Measurements from ENCODE around the gene PEAK1. TPM values are rescaled to one million over a fixed set of nuclear protein-coding genes. Genes with fewer than 3 reads are reported as not detected.
A peak's percentile ranks its signal among the peaks of the same experiment; 100 is the strongest.

PEAK1 gene
- polyA plus RNA-seq, 3 donors, result 27.4 to 33.5 (median 28.2) TPM

DNA sequence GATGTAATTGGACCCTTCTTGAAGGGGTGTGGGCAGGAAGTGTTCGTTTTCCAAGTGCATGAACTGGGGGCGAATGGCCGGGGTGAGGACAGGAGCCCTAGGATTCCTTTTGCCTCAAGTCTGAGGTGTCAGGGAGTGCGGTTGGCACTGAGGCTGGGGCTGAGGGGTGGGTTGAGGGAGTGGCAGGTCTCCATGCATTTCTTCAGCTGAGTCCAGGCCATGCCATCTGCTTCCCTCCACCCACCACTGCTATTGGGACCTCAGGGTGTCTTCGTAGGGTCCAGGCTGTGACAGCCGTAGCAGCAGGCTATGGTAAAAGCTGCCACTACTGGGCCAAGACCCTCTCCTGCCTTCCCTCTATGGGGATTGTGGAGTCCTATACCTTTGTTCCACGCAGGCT, 323.4 kb downstream of the PEAK1 start:
- no peak for DNase-seq (ENCODE audit: extremely low read depth in 1 of 11, low read depth in 9 of 11, low spot score in 4 of 11)

DNA sequence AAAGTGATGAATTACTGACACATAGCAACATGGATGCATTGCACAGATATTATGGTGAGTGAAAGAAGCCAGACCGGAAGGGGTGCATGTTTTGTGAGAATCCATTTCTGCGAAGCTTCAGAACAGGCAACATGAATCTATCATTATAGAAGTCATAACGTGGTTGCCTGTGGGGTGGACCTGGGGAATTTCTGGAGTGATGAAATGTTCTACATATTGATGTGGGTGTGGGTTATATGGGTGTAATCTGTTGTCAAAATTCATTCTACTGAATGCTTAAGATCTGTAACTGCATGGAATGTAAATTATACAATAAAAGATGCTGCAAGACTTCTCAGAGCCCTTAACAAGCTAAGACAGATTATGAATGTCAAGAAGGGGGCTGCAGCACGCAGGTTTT, 323.8 kb downstream of the PEAK1 start:
- DNase-seq (ENCODE audit: extremely low read depth in 1 of 11, low read depth in 9 of 11, low spot score in 4 of 11), result no peak

DNA sequence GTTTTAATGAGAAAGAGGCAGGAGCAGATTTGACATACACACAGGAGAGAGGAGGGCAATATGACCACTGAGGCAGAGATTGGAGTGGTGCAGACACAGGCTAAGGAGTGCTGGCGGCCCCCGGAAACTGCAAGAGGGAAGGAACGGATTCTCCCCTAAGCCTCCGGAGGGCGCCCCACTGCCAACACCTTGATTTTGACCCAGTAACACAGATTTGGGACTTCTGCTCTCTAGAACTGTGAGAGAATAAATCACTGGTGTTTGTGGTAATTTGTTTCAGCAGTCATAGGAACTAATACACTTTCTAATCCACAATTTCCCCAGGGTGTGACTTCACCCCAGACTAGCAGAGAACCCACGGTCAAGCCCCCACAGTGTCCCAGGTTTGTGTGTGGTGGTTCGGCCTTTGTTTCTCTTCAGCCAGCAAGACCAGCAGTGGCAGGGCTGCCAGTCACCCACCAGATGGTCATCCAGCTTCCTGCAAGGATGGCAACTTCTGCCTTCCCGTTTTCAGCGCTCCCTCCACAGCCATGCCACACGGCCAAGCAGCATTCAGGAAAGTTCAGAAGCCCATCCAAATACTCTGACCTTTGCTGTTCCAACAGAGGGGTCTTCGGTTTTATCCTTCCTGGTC, 325.4 kb downstream of the PEAK1 start:
- DNase-seq (ENCODE audit: extremely low read depth in 1 of 11, low read depth in 9 of 11, low spot score in 4 of 11), result no peak

DNA sequence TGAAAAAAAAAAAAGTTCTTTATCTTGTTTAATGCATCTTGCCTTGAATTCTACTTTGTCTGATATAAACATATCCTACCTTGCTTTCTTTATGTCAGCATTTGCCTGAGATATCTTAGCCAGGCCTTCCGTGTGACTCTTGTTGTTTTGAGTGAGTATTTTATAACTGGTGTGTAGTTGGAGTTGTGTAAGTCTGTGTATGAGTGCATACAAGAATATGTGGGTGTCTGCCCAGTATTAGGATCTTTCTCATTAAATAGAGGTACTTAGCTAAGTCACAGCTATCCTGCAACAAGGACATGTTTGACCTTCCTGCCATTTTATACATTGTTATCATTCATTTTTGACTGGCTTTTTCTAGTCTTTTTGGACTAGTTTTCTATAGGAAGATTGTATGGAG, 326.5 kb downstream of the PEAK1 start:
- no peak for DNase-seq (ENCODE audit: extremely low read depth in 1 of 11, low read depth in 9 of 11, low spot score in 4 of 11)

- no peak for DNase-seq (ENCODE audit: extremely low read depth in 1 of 11, low read depth in 9 of 11, low spot score in 4 of 11)
These were observed 328.8 kb downstream of the PEAK1 start for GRCh38 chr15:77091097-77091496.

GRCh38 chr15:77087213-77087612, 332.7 kb downstream of the PEAK1 start:
- DNase-seq (ENCODE audit: extremely low read depth in 1 of 11, low read depth in 9 of 11, low spot score in 4 of 11), result no peak

- no peak for DNase-seq (ENCODE audit: extremely low read depth in 1 of 11, low read depth in 9 of 11, low spot score in 4 of 11)
These were observed 334.6 kb downstream of the PEAK1 start for GRCh38 chr15:77085297-77085696.

GRCh38 chr15:77084436-77084835, 335.5 kb downstream of the PEAK1 start:
- DNase-seq (ENCODE audit: extremely low read depth in 1 of 11, low read depth in 9 of 11, low spot score in 4 of 11), result no peak

DNA sequence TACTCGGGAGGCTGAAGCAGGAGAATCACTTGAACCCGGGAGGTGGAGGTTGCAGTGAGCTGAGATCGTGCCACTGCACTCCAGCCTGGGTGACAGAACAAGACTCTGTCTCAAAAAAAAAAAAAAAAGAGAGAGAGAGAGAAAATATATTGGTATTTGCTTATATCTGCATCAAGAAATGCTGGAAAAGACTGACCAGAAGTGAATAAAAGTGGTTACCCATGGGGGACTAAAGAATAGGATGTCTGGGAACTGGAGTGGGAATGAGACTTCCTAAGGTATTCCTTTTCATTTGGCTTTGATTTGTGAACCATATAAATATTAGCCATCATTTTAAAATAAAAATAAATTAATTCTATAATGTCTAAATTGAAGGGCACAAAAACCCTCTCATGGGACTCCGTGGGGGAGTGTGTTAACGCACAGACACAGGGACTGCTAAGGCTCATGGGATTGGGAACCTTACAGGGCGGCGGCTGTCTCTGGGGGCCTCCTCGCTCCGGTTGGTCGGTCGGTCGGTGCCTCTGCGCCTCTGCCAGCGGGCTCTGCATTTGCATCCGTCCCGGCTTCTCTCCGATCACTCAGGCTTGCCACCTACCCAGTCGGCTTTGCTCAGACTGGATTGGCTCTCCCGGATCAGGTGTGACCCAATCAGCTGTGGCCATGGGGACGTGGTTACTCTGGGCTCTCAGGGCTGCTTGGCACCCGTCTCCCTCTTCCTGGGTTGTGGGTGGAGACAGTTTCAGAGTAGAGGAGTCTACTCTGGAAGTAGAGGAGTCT, 336.3 kb downstream of the PEAK1 start:
- DNase-seq (ENCODE audit: extremely low read depth in 1 of 11, low read depth in 9 of 11, low spot score in 4 of 11), result peak in 1 of 11 donors; percentile 72

- no peak for DNase-seq (ENCODE audit: extremely low read depth in 1 of 11, low read depth in 9 of 11, low spot score in 4 of 11)
These were observed 337.9 kb downstream of the PEAK1 start for GRCh38 chr15:77081971-77082370.

DNA sequence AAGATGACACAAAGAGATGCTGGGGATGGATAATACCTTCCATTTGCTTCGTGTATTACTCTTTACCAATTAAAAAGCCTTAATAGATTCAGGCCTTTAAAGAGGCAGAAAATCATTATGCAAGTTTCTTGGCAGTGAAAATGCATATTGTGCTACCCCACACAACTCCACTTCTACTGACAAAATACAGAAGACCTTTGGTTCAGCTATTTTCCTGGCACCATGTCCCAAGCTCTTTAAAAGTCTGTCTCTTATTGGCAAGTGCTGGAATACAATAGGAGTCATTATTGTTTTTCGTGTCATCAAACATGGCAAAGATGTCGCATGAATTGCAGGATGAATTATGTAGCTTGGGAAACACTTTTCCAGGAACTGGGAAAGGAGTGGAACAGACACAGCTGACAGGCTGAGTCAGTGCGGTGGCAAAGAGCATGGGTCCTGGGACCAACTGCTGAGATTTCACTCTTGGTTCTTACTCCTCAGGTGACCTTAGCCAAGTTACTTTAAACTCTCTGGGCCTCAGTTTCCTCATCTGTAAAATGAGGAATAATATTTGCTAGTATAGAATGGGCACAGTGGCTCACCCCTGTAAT, 343.5 kb downstream of the PEAK1 start:
- DNase-seq (ENCODE audit: extremely low read depth in 1 of 11, low read depth in 9 of 11, low spot score in 4 of 11), result no peak

- DNase-seq (ENCODE audit: extremely low read depth in 1 of 11, low read depth in 9 of 11, low spot score in 4 of 11), result no peak
These were observed 344.4 kb downstream of the PEAK1 start for GRCh38 chr15:77075528-77075927.

- DNase-seq (ENCODE audit: extremely low read depth in 1 of 11, low read depth in 9 of 11, low spot score in 4 of 11), result no peak
These were observed 345.6 kb downstream of the PEAK1 start for GRCh38 chr15:77074350-77074749.

DNA sequence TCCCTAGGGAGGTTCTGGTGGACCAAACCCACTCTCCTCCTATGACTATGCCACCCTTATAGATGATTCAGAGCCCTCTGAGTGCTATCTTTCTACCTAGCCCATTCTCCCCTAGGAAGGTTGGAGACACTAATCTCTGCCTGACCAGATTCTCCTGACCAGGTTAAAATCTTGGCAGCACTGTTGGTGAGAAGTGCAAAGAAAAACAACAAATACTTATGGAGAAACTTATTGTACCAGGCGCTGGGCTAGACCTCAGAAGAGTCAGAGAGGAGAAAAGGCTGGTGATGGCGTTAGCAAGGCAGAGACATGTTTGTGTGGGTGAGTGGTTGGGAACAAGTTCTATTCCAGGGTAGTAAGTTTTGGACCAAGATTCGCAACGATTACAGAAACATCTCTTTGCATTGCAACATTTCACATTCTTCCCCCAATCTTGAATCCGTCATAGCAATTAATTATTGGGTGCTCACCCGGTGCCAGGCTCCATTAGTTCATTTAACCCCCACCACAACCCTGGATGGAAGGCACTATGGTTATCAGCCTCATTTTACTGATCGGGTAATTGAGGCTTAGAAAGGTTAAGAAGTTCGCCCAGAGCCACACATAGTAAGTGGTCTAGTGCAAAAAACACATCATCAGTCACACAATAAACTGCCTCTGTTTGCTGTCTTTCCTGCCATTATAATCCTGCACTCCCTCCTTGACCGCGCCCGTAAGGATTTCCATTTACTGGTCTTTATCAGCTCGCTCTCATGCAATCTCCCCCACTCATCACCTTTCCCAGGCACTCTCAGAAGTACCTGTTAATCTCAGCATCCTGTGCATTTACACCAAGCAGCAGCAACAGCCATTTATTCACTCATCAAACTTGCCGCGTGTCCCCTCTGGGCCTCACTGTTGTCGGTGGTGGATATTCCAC, 348.3 kb downstream of the PEAK1 start:
- no peak for DNase-seq (ENCODE audit: extremely low read depth in 1 of 11, low read depth in 9 of 11, low spot score in 4 of 11)

DNA sequence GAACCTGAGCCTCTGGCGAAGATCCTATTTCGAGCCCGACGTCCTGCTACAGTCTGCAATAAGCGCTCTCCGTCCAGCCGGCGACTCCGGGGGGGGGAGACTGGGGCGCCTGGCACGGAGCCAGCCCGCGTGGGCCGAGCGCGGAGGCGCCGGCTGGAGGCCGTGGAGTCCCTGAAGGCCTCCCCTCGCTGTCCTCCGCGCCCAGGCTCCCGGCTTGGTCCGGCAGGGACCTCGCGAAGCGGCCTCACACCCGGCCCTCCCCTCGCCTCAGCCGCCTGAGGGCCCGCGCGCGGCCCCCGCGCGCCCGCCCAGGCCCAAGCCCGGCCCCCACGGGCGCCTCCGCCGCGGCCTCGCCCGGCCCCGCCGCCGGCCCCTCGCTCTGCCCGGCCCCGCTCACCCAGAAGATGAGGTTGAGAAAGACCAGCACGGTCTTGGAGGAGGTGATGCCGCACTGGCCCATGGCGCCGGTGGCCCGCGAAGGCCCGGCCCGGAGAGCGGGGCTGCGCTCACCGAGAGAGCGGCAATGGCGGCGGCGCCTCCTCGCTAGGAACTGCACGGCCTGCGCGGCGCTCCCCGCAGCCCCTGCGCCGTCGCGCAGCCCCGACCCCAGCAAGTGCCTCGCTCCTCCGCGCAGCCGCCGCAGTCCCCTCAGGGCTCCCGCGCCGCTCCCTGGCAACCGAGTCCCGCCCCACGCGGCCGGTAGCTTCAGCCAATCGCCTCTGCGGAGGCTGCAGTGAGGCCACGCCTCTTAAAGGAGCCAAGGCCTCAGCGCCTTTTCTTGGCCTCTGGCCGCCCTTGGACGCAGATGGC, 349.2 kb downstream of the PEAK1 start, which contains the start of gene TSPAN3:
TSPAN3 (minus strand) TSS at position 615 of the 810 bp plus-strand sequence; CDS start at position 460, 155 bp downstream.
- DNase-seq (ENCODE audit: extremely low read depth in 1 of 11, low read depth in 9 of 11, low spot score in 4 of 11), result peak; percentile 78 to 93 (median 90)

GRCh38 chr15:77070180-77070494, 349.8 kb downstream of the PEAK1 start:
- DNase-seq (ENCODE audit: extremely low read depth in 1 of 11, low read depth in 9 of 11, low spot score in 4 of 11), result no peak

DNA sequence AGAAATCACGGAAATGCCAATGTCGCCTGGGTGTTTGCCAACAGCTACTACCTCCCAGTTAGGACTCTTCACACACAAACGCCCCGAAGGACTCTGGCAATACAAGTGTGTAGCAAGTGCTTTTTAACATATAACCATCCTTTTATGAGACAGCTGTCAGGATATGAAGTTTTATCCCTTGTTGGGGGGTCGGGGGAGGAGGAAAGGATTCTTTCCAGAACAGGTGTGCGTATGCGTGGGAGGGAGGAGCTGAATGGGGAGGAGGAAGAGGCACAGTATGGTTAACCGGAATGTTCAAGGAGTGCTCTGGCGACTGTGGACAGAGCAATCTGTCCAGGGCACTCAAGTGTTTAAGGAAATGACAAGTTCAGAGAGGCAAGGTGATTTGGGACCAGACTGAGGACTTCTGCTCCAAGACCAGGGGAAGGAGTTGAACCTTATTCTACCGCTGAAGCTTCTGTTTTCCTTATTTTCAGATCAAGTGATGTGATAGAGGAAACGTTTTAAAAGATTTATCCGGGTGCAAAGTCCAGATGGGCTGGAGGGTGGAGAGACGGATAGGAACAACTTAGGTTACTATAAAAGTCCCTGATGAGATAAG, 350.3 kb downstream of the PEAK1 start:
- peak in 3 of 11 donors; percentile 24 to 34 (median 28) for DNase-seq (ENCODE audit: extremely low read depth in 1 of 11, low read depth in 9 of 11, low spot score in 4 of 11)

GRCh38 chr15:77068633-77069032, 351.3 kb downstream of the PEAK1 start:
- no peak for DNase-seq (ENCODE audit: extremely low read depth in 1 of 11, low read depth in 9 of 11, low spot score in 4 of 11)

Measured in renal cortex interstitium (tissue), 11 donors.